Vagina (tissue), 2 donors: ENCODE results near the gene SYT13. TPM values are rescaled to one million over a fixed set of nuclear protein-coding genes. Genes with fewer than 3 reads are reported as not detected.

Experiments
- DNase-seq, 2 donors: peaks; one replicate each; pipeline ENCODE4 v3.0.0-alpha.2; 2017; ENCODE audit errors: extremely low spot score in 2 of 2
- H3K27ac ChIP-seq: fragments of 200-600 bp; sonication (generic); one replicate; pipeline ENCODE4 v1.5.1; 2019
- H3K27me3 ChIP-seq: fragments of 200-600 bp; sonication (generic); one replicate; pipeline ENCODE4 v1.5.1; 2019
- H3K36me3 ChIP-seq, 2 donors: fragments of 200-600 bp; sonication (generic); one replicate each; pipeline ENCODE4 v1.5.1; 2017 to 2019
- H3K4me1 ChIP-seq: fragments of 200-600 bp; sonication (generic); one replicate; pipeline ENCODE4 v1.5.1; 2019
- H3K4me3 ChIP-seq, 2 donors: fragments of 200-600 bp; sonication (generic); 1 replicate in 1 of 2; 2 replicates in 1 of 2; pipeline ENCODE4 v1.5.1; 2016 to 2019
- H3K9me3 ChIP-seq: fragments of 200-600 bp; sonication (generic); one replicate; pipeline ENCODE4 v1.5.1; 2019
- CTCF ChIP-seq, 3 experiments: fragments of 450-650 bp in 2 of 3; fragments of 200-600 bp in 1 of 3; sonication (generic) in 1 of 3; IDR thresholded peaks; one replicate each; pipeline ENCODE4 v1.5.1; 2017 to 2019; ENCODE audit warnings: antibody characterized with exemption in 3 of 3, mild to moderate bottlenecking in 2 of 3, moderate library complexity in 2 of 3
- POLR2A ChIP-seq, 2 donors: fragments of 450-650 bp; IDR thresholded peaks; one replicate each; pipeline ENCODE4 v1.6.1; 2017; ENCODE audit warnings: antibody characterized with exemption in 2 of 2, mild to moderate bottlenecking in 2 of 2, moderate library complexity in 2 of 2
- POLR2AphosphoS5 ChIP-seq, 2 donors: sonication (generic); formaldehyde crosslinking; IDR thresholded peaks; one replicate each; pipeline ENCODE4 v1.9.0; 2017; ENCODE audit warnings: antibody characterized with exemption in 2 of 2, mild to moderate bottlenecking in 2 of 2, low read depth in 1 of 2; ENCODE audit not compliant: insufficient read depth in 1 of 2
- intact Hi-C: fragments of 100-400 bp; cut with DNase I; formaldehyde crosslinking; loops from one replicate; pipeline ENCODE4 v1.15.1; 2023
- total RNA-seq: library from RNA; depleted of rRNA; stranded (reverse); fragments of >200 nt; gene quantifications from one replicate; pipeline ENCODE4 v1.2.3, GENCODE V29; 2016

SYT13 gene
- total RNA-seq, 1 donor from 2014 or later: 1.2 TPM

GRCh38 chr11:45280449-45280848, 5.7 kb downstream of the SYT13 start:
- no peaks in the 10 kb centered on the region for H3K36me3 ChIP-seq
- TF ChIP-seq POLR2AphosphoS5 (IDR thresholded peaks at IDR 0.05; ENCODE audit: insufficient read depth in 1 of 2, low read depth in 1 of 2) (no peak), CTCF (IDR thresholded peaks at IDR 0.05) (no peak), POLR2A (IDR thresholded peaks at IDR 0.05) (no peak)
- H3K4me3 ChIP-seq: no peak overlapping the region
- no peak overlapping the region for H3K27ac ChIP-seq
- no peaks in the 10 kb centered on the region for H3K9me3 ChIP-seq
- intact Hi-C loops: no loop called here
- no peak for DNase-seq
- H3K4me1 ChIP-seq: no peaks in the 10 kb centered on the region
- no peaks in the 10 kb centered on the region for H3K27me3 ChIP-seq

GRCh38 chr11:45279645-45280044, 6.5 kb downstream of the SYT13 start:
- no peaks in the 10 kb centered on the region for H3K4me1 ChIP-seq
- intact Hi-C loops: no loop called here
- TF ChIP-seq CTCF (IDR thresholded peaks at IDR 0.05) (no peak), POLR2AphosphoS5 (IDR thresholded peaks at IDR 0.05; ENCODE audit: insufficient read depth in 1 of 2, low read depth in 1 of 2) (no peak), POLR2A (IDR thresholded peaks at IDR 0.05) (no peak)
- no peaks in the 10 kb centered on the region for H3K27me3 ChIP-seq
- no peak for DNase-seq
- H3K9me3 ChIP-seq: no peaks in the 10 kb centered on the region
- no peak overlapping the region for H3K4me3 ChIP-seq
- H3K27ac ChIP-seq: no peak overlapping the region
- H3K36me3 ChIP-seq: no peaks in the 10 kb centered on the region

GRCh38 chr11:45278714-45279113, 7.4 kb downstream of the SYT13 start:
- H3K27me3 ChIP-seq: no peaks in the 10 kb centered on the region
- DNase-seq: no peak
- H3K27ac ChIP-seq: no peak overlapping the region
- H3K9me3 ChIP-seq: no peaks in the 10 kb centered on the region
- no peaks in the 10 kb centered on the region for H3K36me3 ChIP-seq
- intact Hi-C loops: no loop called here
- H3K4me1 ChIP-seq: no peaks in the 10 kb centered on the region
- TF ChIP-seq POLR2A (IDR thresholded peaks at IDR 0.05): no peak
- no peak for TF ChIP-seq CTCF (IDR thresholded peaks at IDR 0.05)
- no peak for TF ChIP-seq POLR2AphosphoS5 (IDR thresholded peaks at IDR 0.05; ENCODE audit: insufficient read depth in 1 of 2, low read depth in 1 of 2)
- H3K4me3 ChIP-seq: no peak overlapping the region

GRCh38 chr11:45275828-45276227, 10.3 kb downstream of the SYT13 start:
- H3K27me3 ChIP-seq: no peaks in the 10 kb centered on the region
- intact Hi-C loops: no loop called here
- no peaks in the 10 kb centered on the region for H3K4me1 ChIP-seq
- TF ChIP-seq CTCF (IDR thresholded peaks at IDR 0.05) (no peak), POLR2AphosphoS5 (IDR thresholded peaks at IDR 0.05; ENCODE audit: insufficient read depth in 1 of 2, low read depth in 1 of 2) (no peak), POLR2A (IDR thresholded peaks at IDR 0.05) (no peak)
- no peaks in the 10 kb centered on the region for H3K36me3 ChIP-seq
- no peak overlapping the region for H3K27ac ChIP-seq
- H3K4me3 ChIP-seq: no peak overlapping the region
- no peaks in the 10 kb centered on the region for H3K9me3 ChIP-seq
- DNase-seq: no peak

- intact Hi-C loops: no loop called here
- Histone ChIP-seq H3K9me3 (no peaks in the 10 kb centered on the region), H3K27ac (no peak overlapping the region), H3K4me3 (no peak overlapping the region), H3K36me3 (no peaks in the 10 kb centered on the region), H3K4me1 (no peaks in the 10 kb centered on the region), H3K27me3 (no peaks in the 10 kb centered on the region)
- no peak for TF ChIP-seq POLR2AphosphoS5 (IDR thresholded peaks at IDR 0.05; ENCODE audit: insufficient read depth in 1 of 2, low read depth in 1 of 2)
- TF ChIP-seq CTCF (IDR thresholded peaks at IDR 0.05): no peak
- TF ChIP-seq POLR2A (IDR thresholded peaks at IDR 0.05): no peak
- DNase-seq: no peak
These were observed 11.9 kb downstream of the SYT13 start for GRCh38 chr11:45274206-45274605.
